HUES48 (cell line): ENCODE measurements around the gene NSUN7.

ENCODE experiments used
- H3K27ac ChIP-seq: one replicate; pipeline ENCODE4 v1.7.0; 2013; ENCODE audit warnings: low read depth, low read length, inconsistent platforms
- H3K27me3 ChIP-seq: 2 replicates; pipeline ENCODE4 v1.6.1; 2013; ENCODE audit warnings: mild to moderate bottlenecking, low read length; ENCODE audit not compliant: control insufficient read depth, insufficient read depth
- H3K36me3 ChIP-seq: 2 replicates; pipeline ENCODE4 v1.6.1; 2013; ENCODE audit warnings: low read length; ENCODE audit not compliant: control insufficient read depth, insufficient read depth
- H3K4me1 ChIP-seq: 2 replicates; pipeline ENCODE4 v1.6.1; 2013; ENCODE audit warnings: mild to moderate bottlenecking, low read length; ENCODE audit not compliant: control insufficient read depth, insufficient read depth
- H3K4me3 ChIP-seq: 2 replicates; pipeline ENCODE4 v1.5.1; 2013; ENCODE audit warnings: mild to moderate bottlenecking, low read depth, low read length
- H3K9ac ChIP-seq: 2 replicates; pipeline ENCODE4 v1.6.1; 2013; ENCODE audit warnings: mild to moderate bottlenecking, low read depth, low read length, moderate library complexity
- H3K9me3 ChIP-seq: 2 replicates; pipeline ENCODE4 v1.6.1; 2013; ENCODE audit warnings: low read length; ENCODE audit not compliant: control insufficient read depth, insufficient read depth

Gene NSUN7

GRCh38 chr4:40736910-40737309 is 12.8 kb upstream of the NSUN7 start:
- no peak overlapping the region for H3K27ac ChIP-seq
- H3K36me3 ChIP-seq, result no peaks in the 10 kb centered on the region

DNA sequence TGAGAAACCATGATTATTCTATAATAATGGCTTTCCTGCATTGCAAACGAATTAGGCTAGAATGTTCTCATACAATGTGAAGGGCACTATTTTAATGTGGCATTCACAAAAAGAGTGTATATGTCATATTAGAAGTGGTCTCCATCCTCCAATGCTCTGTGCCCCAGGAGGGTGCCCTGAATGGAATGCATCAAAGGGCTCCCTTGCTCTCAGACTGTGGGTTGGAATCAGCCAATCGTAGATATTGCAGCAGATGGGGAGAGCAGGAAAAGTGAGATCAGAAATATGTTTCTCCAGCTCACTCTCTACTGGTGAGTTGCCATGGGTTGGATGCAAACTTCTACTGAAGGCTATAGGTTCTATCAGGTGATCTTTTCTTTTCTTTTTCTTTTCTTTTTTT is 11.9 kb upstream of the NSUN7 start:
- Histone ChIP-seq H3K36me3 (no peaks in the 10 kb centered on the region), H3K9me3 (no peaks in the 10 kb centered on the region), H3K27ac (no peak overlapping the region), H3K27me3 (no peaks in the 10 kb centered on the region), H3K4me1 (no peaks in the 10 kb centered on the region), H3K4me3 (no peak overlapping the region), H3K9ac (no peak overlapping the region)

More at GRCh38 chr4:40736910-40737309, 12.8 kb upstream of the NSUN7 start:
- Histone ChIP-seq H3K4me1 (no peaks in the 10 kb centered on the region), H3K9me3 (no peaks in the 10 kb centered on the region), H3K9ac (no peak overlapping the region), H3K27me3 (no peaks in the 10 kb centered on the region), H3K4me3 (no peak overlapping the region)

GRCh38 chr4:40739347-40739746 is 10.4 kb upstream of the NSUN7 start:
- Histone ChIP-seq H3K36me3 (no peaks in the 10 kb centered on the region), H3K27ac (no peak overlapping the region), H3K4me1 (no peaks in the 10 kb centered on the region), H3K9ac (no peak overlapping the region), H3K27me3 (no peaks in the 10 kb centered on the region), H3K4me3 (no peak overlapping the region), H3K9me3 (no peaks in the 10 kb centered on the region)

GRCh38 chr4:40744218-40744617 is 5.5 kb upstream of the NSUN7 start:
- no peak overlapping the region for H3K4me3 ChIP-seq
- no peaks in the 10 kb centered on the region for H3K4me1 ChIP-seq
- no peaks in the 10 kb centered on the region for H3K36me3 ChIP-seq
- H3K9ac ChIP-seq, result no peak overlapping the region
- H3K27ac ChIP-seq, result no peak overlapping the region
- H3K27me3 ChIP-seq, result no peaks in the 10 kb centered on the region
- H3K9me3 ChIP-seq, result no peaks in the 10 kb centered on the region

DNA sequence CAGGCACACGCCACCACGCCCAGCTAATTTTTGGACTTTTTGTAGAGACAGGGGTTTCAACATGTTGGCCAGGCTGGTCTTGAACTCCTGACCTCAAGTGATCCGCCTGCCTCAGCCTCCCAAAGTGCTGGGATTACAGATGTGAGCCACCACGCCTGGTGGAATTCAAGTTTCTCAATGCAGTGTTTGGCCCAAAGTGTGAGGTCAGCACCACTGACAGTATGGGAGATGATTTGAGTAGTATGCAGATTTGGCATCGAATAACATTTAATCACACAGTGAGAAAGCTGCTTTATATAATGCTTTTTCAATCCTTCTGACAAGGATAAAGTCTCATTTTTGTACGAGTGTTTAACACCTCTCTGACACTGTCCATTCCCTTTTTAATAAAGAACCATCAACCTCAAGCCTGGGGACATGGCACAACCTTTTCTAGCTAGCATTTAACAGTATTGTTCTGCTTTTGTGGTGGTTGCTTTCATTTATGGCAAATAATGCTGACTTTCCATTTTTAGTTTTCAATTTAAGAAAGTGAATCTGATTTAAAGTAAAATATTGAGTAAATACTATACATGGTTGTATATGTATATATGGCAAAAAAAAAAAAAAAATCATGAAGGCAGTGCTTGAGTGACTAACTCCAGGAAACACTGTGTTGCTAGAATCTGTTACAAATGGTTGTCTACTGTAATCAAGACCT is 4.3 kb upstream of the NSUN7 start:
- Histone ChIP-seq H3K27ac (no peak overlapping the region), H3K36me3 (no peaks in the 10 kb centered on the region), H3K4me3 (no peak overlapping the region), H3K4me1 (no peaks in the 10 kb centered on the region), H3K9me3 (no peaks in the 10 kb centered on the region), H3K27me3 (no peaks in the 10 kb centered on the region), H3K9ac (no peak overlapping the region)

GRCh38 chr4:40747207-40747835 is 2.4 kb upstream of the NSUN7 start:
- no peak overlapping the region for H3K27ac ChIP-seq
- peaks cover 9% of the 10 kb centered on the region; the same call in 1 of the 2 replicates for H3K36me3 ChIP-seq
- H3K9me3 ChIP-seq, result 0 out of 2 replicates have a peak, but pooled peaks cover 3% of the 10 kb centered on the region
- H3K4me3 ChIP-seq, result no peak overlapping the region
- no peaks in the 10 kb centered on the region for H3K27me3 ChIP-seq
- H3K9ac ChIP-seq, result no peak overlapping the region
- H3K4me1 ChIP-seq, result peaks cover 9% of the 10 kb centered on the region; the same call in 1 of the 2 replicates

GRCh38 chr4:40750461-40751258 is 905 bp downstream of the NSUN7 start:
- H3K9ac ChIP-seq, result peak overlapping the region; percentile 77
- H3K27me3 ChIP-seq, result no peaks in the 10 kb centered on the region
- peak overlapping the region; percentile 91 for H3K4me3 ChIP-seq
- H3K9me3 ChIP-seq, result peaks cover 15% of the 10 kb centered on the region
- peaks cover 9% of the 10 kb centered on the region; the same call in 1 of the 2 replicates for H3K4me1 ChIP-seq
- H3K27ac ChIP-seq, result peak overlapping the region; percentile 74
- H3K36me3 ChIP-seq, result peaks cover 22% of the 10 kb centered on the region

GRCh38 chr4:40755616-40756015 is 5.9 kb downstream of the NSUN7 start:
- H3K9me3 ChIP-seq, result peaks cover 15% of the 10 kb centered on the region
- H3K9ac ChIP-seq, result no peak overlapping the region
- no peak overlapping the region for H3K27ac ChIP-seq
- peaks cover 23% of the 10 kb centered on the region for H3K36me3 ChIP-seq
- no peak overlapping the region for H3K4me3 ChIP-seq
- no peaks in the 10 kb centered on the region for H3K27me3 ChIP-seq
- peaks cover 9% of the 10 kb centered on the region; the same call in 1 of the 2 replicates for H3K4me1 ChIP-seq

DNA sequence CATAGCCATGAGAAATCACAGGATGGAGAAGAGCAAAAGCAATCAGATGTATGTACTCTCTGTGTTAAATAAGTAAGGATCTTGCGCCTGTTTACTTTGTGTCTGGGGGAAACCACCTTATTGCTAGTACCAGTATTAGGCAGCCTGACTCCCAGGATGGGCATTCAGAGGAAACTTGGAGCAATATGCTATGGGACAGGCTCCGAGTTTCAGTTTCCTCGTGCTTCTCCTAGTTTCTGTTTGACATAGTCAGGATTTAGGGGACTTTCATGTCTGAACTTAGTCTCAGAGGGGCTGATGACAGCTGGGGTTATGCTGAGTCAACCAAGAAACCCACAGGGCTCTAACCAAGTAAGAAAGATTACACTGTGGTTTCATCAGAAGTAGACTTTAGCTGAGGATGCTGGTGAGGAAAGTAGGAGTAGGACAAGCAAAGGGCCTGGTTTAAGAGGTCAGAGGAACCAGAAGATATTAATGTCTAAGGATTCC is 13.5 kb downstream of the NSUN7 start:
- Histone ChIP-seq H3K9me3 (no peaks in the 10 kb centered on the region), H3K4me1 (no peaks in the 10 kb centered on the region), H3K27me3 (no peaks in the 10 kb centered on the region), H3K4me3 (no peak overlapping the region), H3K36me3 (peaks cover 29% of the 10 kb centered on the region), H3K9ac (no peak overlapping the region), H3K27ac (no peak overlapping the region)

- Histone ChIP-seq H3K36me3 (peaks cover 11% of the 10 kb centered on the region; the same call in 1 of the 2 replicates), H3K9me3 (no peaks in the 10 kb centered on the region), H3K9ac (no peak overlapping the region), H3K4me3 (no peak overlapping the region), H3K27me3 (no peaks in the 10 kb centered on the region), H3K27ac (no peak overlapping the region), H3K4me1 (no peaks in the 10 kb centered on the region)
These were observed 19.5 kb downstream of the NSUN7 start for GRCh38 chr4:40769266-40769665.
